Uterus (tissue), 2 donors: Measurements from ENCODE around the gene RNASET2.

Experiments used
- CTCF ChIP-seq, 4 experiments: fragments of 200-600 bp in 2 of 4; fragments of 450-650 bp in 2 of 4; sonication (generic) in 2 of 4; IDR thresholded peaks; one replicate each; pipeline ENCODE4 v1.5.1; 2016 to 2019; ENCODE audit warnings: antibody characterized with exemption in 4 of 4, mild to moderate bottlenecking in 2 of 4, moderate library complexity in 1 of 4
- POLR2A ChIP-seq, 2 donors: fragments of 450-650 bp; IDR thresholded peaks; one replicate each; pipeline ENCODE4 v1.6.1; 2016; ENCODE audit warnings: antibody characterized with exemption in 2 of 2, mild to moderate bottlenecking in 1 of 2, moderate library complexity in 1 of 2

GRCh38 chr6:166927240-166927934 lies 29.0 kb downstream of the RNASET2 start:
- TF ChIP-seq POLR2A (IDR thresholded peaks at IDR 0.05) (no peak), CTCF (IDR thresholded peaks at IDR 0.05) (no peak)
